Parathyroid adenoma (tissue), 2 donors: ENCODE data around the gene PTPN21.
A peak's percentile ranks its signal among the peaks of the same experiment; 100 is the strongest.

ENCODE experiments used
- H2AFZ ChIP-seq: fragments of 300-600 bp; sonication (generic); one replicate; pipeline ENCODE4 v1.7.0; 2017; ENCODE audit warnings: antibody characterized with exemption, mild to moderate bottlenecking
- H3K27ac ChIP-seq: fragments of 300-600 bp; sonication (generic); one replicate; pipeline ENCODE4 v1.7.0; 2017
- H3K27me3 ChIP-seq: fragments of 300-600 bp; sonication (generic); one replicate; pipeline ENCODE4 v1.7.0; 2017; ENCODE audit warnings: low read length; ENCODE audit not compliant: control insufficient read depth, insufficient read depth
- H3K36me3 ChIP-seq: fragments of 300-600 bp; sonication (generic); one replicate; pipeline ENCODE4 v1.7.0; 2017; ENCODE audit warnings: low read length; ENCODE audit not compliant: control insufficient read depth, insufficient read depth
- H3K4me1 ChIP-seq: fragments of 300-600 bp; sonication (generic); one replicate; pipeline ENCODE4 v1.7.0; 2017; ENCODE audit warnings: control low read depth
- H3K4me2 ChIP-seq: fragments of 300-600 bp; sonication (generic); one replicate; pipeline ENCODE4 v1.7.0; 2017; ENCODE audit warnings: low read length
- H3K4me3 ChIP-seq: fragments of 300-600 bp; sonication (generic); one replicate; pipeline ENCODE4 v1.7.0; 2017; ENCODE audit warnings: low read depth, low read length
- H3K79me2 ChIP-seq: fragments of 300-600 bp; sonication (generic); one replicate; pipeline ENCODE4 v1.7.0; 2017; ENCODE audit warnings: control low read depth
- H3K9ac ChIP-seq: fragments of 300-600 bp; sonication (generic); one replicate; pipeline ENCODE4 v1.7.0; 2017; ENCODE audit warnings: mild to moderate bottlenecking
- H3K9me3 ChIP-seq: fragments of 300-600 bp; sonication (generic); one replicate; pipeline ENCODE4 v1.7.0; 2017; ENCODE audit warnings: low read length; ENCODE audit not compliant: control insufficient read depth
- CTCF ChIP-seq: fragments of 300-600 bp; sonication (generic); IDR thresholded peaks from one replicate; pipeline ENCODE4 v1.7.0; 2017; ENCODE audit warnings: antibody characterized with exemption, mild to moderate bottlenecking
- donor health status: primary hyperparathyroidism.

PTPN21 gene

GRCh38 chr14:88551094-88551870 lies 3.5 kb downstream of the PTPN21 start:
- Histone ChIP-seq H3K4me1 (peaks cover 5% of the 10 kb centered on the region), H3K9ac (peak overlapping the region; percentile 11), H3K36me3 (no peaks in the 10 kb centered on the region), H3K79me2 (peaks cover 5% of the 10 kb centered on the region), H2AFZ (peak overlapping the region; percentile 87), H3K4me3 (peak overlapping the region; percentile 78), H3K27ac (peak overlapping the region; percentile 62), H3K27me3 (no peaks in the 10 kb centered on the region), H3K9me3 (no peaks in the 10 kb centered on the region), H3K4me2 (peak overlapping the region; percentile 74)
- TF ChIP-seq CTCF: peak; percentile 40

GRCh38 chr14:88550078-88550477 lies 4.7 kb downstream of the PTPN21 start:
- no peaks in the 10 kb centered on the region for H3K27me3 ChIP-seq
- peaks cover 5% of the 10 kb centered on the region for H3K79me2 ChIP-seq
- H3K9ac ChIP-seq: no peak overlapping the region
- peaks cover 5% of the 10 kb centered on the region for H3K4me1 ChIP-seq
- no peak overlapping the region for H3K4me2 ChIP-seq
- no peak for TF ChIP-seq CTCF
- H2AFZ ChIP-seq: no peak overlapping the region
- H3K9me3 ChIP-seq: no peaks in the 10 kb centered on the region
- no peak overlapping the region for H3K4me3 ChIP-seq
- no peaks in the 10 kb centered on the region for H3K36me3 ChIP-seq
- no peak overlapping the region for H3K27ac ChIP-seq

- Histone ChIP-seq H3K9ac (no peak overlapping the region), H3K36me3 (no peaks in the 10 kb centered on the region), H3K4me1 (peaks cover 2% of the 10 kb centered on the region)
Observed at GRCh38 chr14:88547386-88547780, 7.4 kb downstream of the PTPN21 start.

GRCh38 chr14:88546621-88547385 lies 8.0 kb downstream of the PTPN21 start:
- TF ChIP-seq CTCF: no peak
- Histone ChIP-seq H3K4me1 (peaks cover 3% of the 10 kb centered on the region), H3K4me3 (no peak overlapping the region), H3K27me3 (no peaks in the 10 kb centered on the region), H3K9ac (no peak overlapping the region), H3K9me3 (no peaks in the 10 kb centered on the region), H3K4me2 (no peak overlapping the region), H3K27ac (no peak overlapping the region), H2AFZ (no peak overlapping the region), H3K36me3 (no peaks in the 10 kb centered on the region), H3K79me2 (peaks cover 7% of the 10 kb centered on the region)

More at GRCh38 chr14:88547386-88547780, 7.4 kb downstream of the PTPN21 start:
- Histone ChIP-seq H2AFZ (no peak overlapping the region), H3K27me3 (no peaks in the 10 kb centered on the region), H3K4me3 (no peak overlapping the region), H3K79me2 (peaks cover 7% of the 10 kb centered on the region), H3K9me3 (no peaks in the 10 kb centered on the region), H3K27ac (no peak overlapping the region), H3K4me2 (no peak overlapping the region)
- no peak for TF ChIP-seq CTCF
